HEK293T (cell line): ENCODE results near the gene TGFBR3.

Source experiments
- LEF1 ChIP-seq: fragments of 450-650 bp; IDR thresholded peaks from 2 replicates; pipeline ENCODE4 v1.6.1; 2017; ENCODE audit warnings: mild to moderate bottlenecking, borderline replicate concordance
- SP1 ChIP-seq: fragments of 450-650 bp; IDR thresholded peaks from 2 replicates; pipeline ENCODE4 v1.6.1; 2017
- TARDBP ChIP-seq: fragments of 450-650 bp; IDR thresholded peaks from 2 replicates; pipeline ENCODE4 v1.6.1; 2016

GRCh38 chr1:91912266-91912665 is 26.3 kb upstream of the TGFBR3 start:
- TF ChIP-seq TARDBP (no peak), SP1 (no peak), LEF1 (no peak)
